ENCODE results near the gene RFLNA. TPM values are rescaled to one million over a fixed set of nuclear protein-coding genes. Genes with fewer than 3 reads are reported as not detected.
A peak's percentile ranks its signal among the peaks of the same experiment; 100 is the strongest.

Gene RFLNA
- total RNA-seq, 1 donor from 2014 or later, result 1.4 TPM

GRCh38 chr12:124340080-124340900 is 45.4 kb downstream of the RFLNA start:
- TF ChIP-seq EZH2 (IDR thresholded peaks at IDR 0.05) (no peak), EZH2phosphoT487 (IDR thresholded peaks at IDR 0.05) (no peak)
- TF ChIP-seq, protein P1, sequence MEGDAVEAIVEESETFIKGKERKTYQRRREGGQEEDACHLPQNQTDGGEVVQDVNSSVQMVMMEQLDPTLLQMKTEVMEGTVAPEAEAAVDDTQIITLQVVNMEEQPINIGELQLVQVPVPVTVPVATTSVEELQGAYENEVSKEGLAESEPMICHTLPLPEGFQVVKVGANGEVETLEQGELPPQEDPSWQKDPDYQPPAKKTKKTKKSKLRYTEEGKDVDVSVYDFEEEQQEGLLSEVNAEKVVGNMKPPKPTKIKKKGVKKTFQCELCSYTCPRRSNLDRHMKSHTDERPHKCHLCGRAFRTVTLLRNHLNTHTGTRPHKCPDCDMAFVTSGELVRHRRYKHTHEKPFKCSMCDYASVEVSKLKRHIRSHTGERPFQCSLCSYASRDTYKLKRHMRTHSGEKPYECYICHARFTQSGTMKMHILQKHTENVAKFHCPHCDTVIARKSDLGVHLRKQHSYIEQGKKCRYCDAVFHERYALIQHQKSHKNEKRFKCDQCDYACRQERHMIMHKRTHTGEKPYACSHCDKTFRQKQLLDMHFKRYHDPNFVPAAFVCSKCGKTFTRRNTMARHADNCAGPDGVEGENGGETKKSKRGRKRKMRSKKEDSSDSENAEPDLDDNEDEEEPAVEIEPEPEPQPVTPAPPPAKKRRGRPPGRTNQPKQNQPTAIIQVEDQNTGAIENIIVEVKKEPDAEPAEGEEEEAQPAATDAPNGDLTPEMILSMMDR (IDR thresholded peaks at IDR 0.05), result no peak
- H3K9ac ChIP-seq, result no peak overlapping the region
- no peaks in the 10 kb centered on the region for H3K79me2 ChIP-seq (ENCODE audit: low read depth)
- no peak overlapping the region for H3K4me3 Mint-ChIP-seq
- H3K36me3 Mint-ChIP-seq, result peaks cover 30% of the 10 kb centered on the region
- no peaks in the 10 kb centered on the region for H3K9me3 Mint-ChIP-seq
- H3K4me2 ChIP-seq, result no peak overlapping the region
- H3K4me1 Mint-ChIP-seq, result peaks cover 19% of the 10 kb centered on the region
- H3K27ac ChIP-seq, result no peak overlapping the region
- no peaks in the 10 kb centered on the region for H3F3A ChIP-seq (ENCODE audit: low read depth)
- peaks cover 2% of the 10 kb centered on the region for H3K27me3 Mint-ChIP-seq (ENCODE audit: insufficient read depth, low read depth)
- no peak overlapping the region for H3K4me3 ChIP-seq
- H3K4me1 ChIP-seq, result peaks cover 8% of the 10 kb centered on the region
- H4K20me1 ChIP-seq (ENCODE audit: low read depth), result no peaks in the 10 kb centered on the region
- no peak for DNase-seq (ENCODE audit: low spot score)
- H3K27me3 ChIP-seq, result no peaks in the 10 kb centered on the region
- no peaks in the 10 kb centered on the region for H3K36me3 ChIP-seq
- no peaks in the 10 kb centered on the region for H3K9me3 ChIP-seq (ENCODE audit: low read depth)
- no peak overlapping the region for H2AFZ ChIP-seq (replicated peaks)
- peak overlapping the region; percentile 37 for H3K27ac Mint-ChIP-seq

GRCh38 chr12:124341645-124342069 is 46.8 kb downstream of the RFLNA start:
- H2AFZ ChIP-seq (replicated peaks), result no peak overlapping the region
- H3K9me3 Mint-ChIP-seq, result no peaks in the 10 kb centered on the region
- no peaks in the 10 kb centered on the region for H3K9me3 ChIP-seq (ENCODE audit: low read depth)
- no peak overlapping the region for H3K27ac ChIP-seq
- no peak overlapping the region for H3K9ac ChIP-seq
- H3K27me3 Mint-ChIP-seq (ENCODE audit: insufficient read depth, low read depth), result peaks cover 4% of the 10 kb centered on the region
- no peak overlapping the region for H3K4me3 Mint-ChIP-seq
- DNase-seq (ENCODE audit: low spot score), result no peak
- H3K4me2 ChIP-seq, result no peak overlapping the region
- H4K20me1 ChIP-seq (ENCODE audit: low read depth), result no peaks in the 10 kb centered on the region
- peaks cover 6% of the 10 kb centered on the region for H3K4me1 ChIP-seq
- no peak overlapping the region for H3K4me3 ChIP-seq
- no peaks in the 10 kb centered on the region for H3K27me3 ChIP-seq
- no peaks in the 10 kb centered on the region for H3K36me3 ChIP-seq
- H3K27ac Mint-ChIP-seq, result no peak overlapping the region
- H3K36me3 Mint-ChIP-seq, result peaks cover 28% of the 10 kb centered on the region
- H3K79me2 ChIP-seq (ENCODE audit: low read depth), result no peaks in the 10 kb centered on the region
- no peaks in the 10 kb centered on the region for H3F3A ChIP-seq (ENCODE audit: low read depth)
- H3K4me1 Mint-ChIP-seq, result peaks cover 22% of the 10 kb centered on the region
- TF ChIP-seq EZH2 (IDR thresholded peaks at IDR 0.05) (no peak), EZH2phosphoT487 (IDR thresholded peaks at IDR 0.05) (no peak)
- TF ChIP-seq, protein P1 (IDR thresholded peaks at IDR 0.05), result no peak

DNA sequence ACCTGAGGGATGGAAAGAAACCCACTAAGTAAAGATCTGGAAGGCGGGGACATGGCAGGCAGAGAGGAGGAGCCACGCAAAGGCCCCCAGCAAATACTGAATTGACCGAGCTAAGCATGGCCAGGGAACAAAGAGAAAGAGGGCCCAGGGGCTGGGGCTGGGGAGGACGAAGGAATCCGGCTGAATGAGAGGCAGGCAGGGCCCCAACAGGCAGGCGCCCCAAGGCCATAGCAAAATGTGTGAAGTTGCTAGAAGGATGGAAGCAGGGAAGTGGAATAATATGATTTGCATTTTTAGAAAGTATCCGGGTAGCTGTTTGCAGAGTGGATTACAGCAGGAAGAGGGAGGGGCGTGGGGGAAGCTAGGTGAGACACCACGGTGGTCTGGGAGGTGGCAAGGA is 49.1 kb downstream of the RFLNA start:
- Mint-ChIP-seq H3K4me1 (peaks cover 15% of the 10 kb centered on the region), H3K36me3 (peaks cover 24% of the 10 kb centered on the region), H3K4me3 (no peak overlapping the region), H3K9me3 (no peaks in the 10 kb centered on the region), H3K27me3 (ENCODE audit: insufficient read depth, low read depth) (peaks cover 4% of the 10 kb centered on the region), H3K27ac (peak overlapping the region; percentile 72)
- Histone ChIP-seq H3K36me3 (no peaks in the 10 kb centered on the region), H3K4me3 (no peak overlapping the region), H3K4me2 (no peak overlapping the region), H2AFZ (replicated peaks) (no peak overlapping the region), H3K4me1 (peaks cover 6% of the 10 kb centered on the region), H3K27ac (no peak overlapping the region), H4K20me1 (ENCODE audit: low read depth) (no peaks in the 10 kb centered on the region), H3K9ac (no peak overlapping the region), H3K79me2 (ENCODE audit: low read depth) (no peaks in the 10 kb centered on the region), H3K9me3 (ENCODE audit: low read depth) (no peaks in the 10 kb centered on the region), H3F3A (ENCODE audit: low read depth) (no peaks in the 10 kb centered on the region), H3K27me3 (no peaks in the 10 kb centered on the region)
- no peak for TF ChIP-seq EZH2 (IDR thresholded peaks at IDR 0.05)
- TF ChIP-seq EZH2phosphoT487 (IDR thresholded peaks at IDR 0.05), result no peak
- TF ChIP-seq, protein P1 (IDR thresholded peaks at IDR 0.05), result no peak
- DNase-seq (ENCODE audit: low spot score), result peak; percentile 31
